ENCODE results near the gene TBC1D16.

The TBC1D16 gene

DNA sequence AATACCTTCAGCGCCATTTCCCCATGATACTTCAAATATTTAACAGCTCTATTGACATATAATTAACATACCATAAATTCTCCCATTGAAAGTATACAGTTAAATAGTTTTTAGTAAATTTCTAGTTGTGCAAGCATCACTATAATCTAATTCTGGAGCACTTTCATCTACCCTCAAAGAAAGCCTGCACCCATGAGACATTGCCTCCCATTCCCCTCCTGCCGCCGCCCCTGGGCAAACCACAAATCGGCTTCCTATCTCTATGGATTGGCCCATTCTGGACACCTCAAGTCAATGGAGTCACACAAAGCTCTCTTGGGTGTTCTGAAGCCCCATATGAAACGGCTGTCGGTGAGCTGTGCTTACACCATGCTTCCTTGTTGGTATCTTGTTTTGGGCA is 119.2 kb downstream of the TBC1D16 start:
- H3K27ac ChIP-seq = no peak overlapping the region
- TF ChIP-seq, protein P1, sequence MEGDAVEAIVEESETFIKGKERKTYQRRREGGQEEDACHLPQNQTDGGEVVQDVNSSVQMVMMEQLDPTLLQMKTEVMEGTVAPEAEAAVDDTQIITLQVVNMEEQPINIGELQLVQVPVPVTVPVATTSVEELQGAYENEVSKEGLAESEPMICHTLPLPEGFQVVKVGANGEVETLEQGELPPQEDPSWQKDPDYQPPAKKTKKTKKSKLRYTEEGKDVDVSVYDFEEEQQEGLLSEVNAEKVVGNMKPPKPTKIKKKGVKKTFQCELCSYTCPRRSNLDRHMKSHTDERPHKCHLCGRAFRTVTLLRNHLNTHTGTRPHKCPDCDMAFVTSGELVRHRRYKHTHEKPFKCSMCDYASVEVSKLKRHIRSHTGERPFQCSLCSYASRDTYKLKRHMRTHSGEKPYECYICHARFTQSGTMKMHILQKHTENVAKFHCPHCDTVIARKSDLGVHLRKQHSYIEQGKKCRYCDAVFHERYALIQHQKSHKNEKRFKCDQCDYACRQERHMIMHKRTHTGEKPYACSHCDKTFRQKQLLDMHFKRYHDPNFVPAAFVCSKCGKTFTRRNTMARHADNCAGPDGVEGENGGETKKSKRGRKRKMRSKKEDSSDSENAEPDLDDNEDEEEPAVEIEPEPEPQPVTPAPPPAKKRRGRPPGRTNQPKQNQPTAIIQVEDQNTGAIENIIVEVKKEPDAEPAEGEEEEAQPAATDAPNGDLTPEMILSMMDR (conservative IDR thresholded peaks at IDR 0.05) = no peak
- no peak for TF ChIP-seq ZFX (IDR thresholded peaks at IDR 0.05)

DNA sequence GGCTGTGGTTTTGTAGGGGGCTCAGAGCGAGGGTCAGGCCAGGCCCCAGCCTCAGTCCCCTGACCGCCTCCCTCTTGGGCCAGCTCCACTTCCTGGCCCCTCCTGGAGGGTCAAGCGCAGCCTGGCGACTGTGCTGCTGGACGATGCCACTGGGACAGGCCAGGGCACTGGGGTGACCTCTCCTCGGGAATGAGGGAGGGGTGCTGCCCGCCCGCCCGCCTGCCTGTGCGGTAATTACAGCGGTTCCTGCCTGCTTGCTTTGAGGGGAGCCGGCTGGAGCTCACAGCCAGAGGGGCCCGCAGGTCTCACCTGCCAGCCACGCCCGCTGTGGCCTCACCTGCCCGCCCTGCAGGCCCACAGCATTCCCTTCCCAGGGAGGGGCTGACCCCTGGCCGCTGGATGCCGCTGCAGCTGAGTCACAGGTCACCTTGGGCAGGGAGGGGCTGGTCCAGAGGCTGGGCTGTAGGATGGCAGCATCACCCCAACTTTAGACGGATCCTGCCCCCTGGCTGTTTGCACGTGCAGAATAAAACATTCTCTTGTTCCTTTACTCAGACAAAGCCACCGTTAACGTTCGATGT is 119.7 kb downstream of the TBC1D16 start:
- no peak overlapping the region for H3K27ac ChIP-seq
- no peak for TF ChIP-seq ZFX (IDR thresholded peaks at IDR 0.05)
- TF ChIP-seq, protein P1 (conservative IDR thresholded peaks at IDR 0.05) = no peak

DNA sequence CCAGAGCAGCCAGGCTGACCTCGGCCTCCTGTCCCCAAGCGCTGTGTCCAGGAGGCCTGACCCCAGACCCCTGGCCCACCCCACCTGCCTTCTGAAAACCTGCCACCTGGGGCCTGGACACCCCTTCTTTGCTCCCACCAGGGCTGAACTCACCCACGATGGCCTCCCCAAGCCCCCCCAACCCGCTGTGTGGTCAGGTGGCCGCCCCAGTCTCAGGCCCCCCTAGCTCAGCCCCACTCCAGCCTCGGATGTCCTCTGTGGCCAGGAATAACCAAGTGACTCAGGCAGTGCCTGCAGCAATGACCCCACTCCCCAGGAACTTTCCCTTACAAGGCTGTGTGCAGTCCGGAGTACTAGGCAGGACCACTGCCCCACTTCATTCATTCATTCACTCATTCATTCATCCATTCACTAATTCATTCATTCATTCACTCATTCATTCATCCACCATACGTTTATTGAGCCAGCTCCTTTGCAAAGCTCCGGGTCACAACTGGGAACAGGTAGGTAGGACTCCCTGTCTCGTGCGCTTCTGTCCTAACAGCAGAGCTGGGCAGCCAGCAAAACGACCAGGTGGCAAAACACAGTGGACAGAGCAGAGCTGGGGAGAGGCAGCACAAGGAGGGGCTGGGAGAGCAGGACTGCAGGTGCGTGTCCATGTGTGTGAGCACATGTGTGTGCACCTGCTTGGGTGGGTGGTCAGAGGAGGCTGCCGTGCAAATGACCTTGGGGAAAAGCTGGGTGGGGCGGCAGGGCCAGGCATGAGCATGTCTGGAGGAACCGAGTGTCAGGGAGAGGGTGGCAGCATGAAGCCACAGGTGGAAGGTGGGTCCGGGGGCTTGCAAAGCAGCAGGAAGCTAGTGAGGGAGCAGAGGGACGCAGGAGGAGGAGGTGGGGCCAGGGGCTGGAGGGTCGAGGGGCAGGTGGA is 120.6 kb downstream of the TBC1D16 start:
- no peak overlapping the region for H3K27ac ChIP-seq
- TF ChIP-seq ZFX (IDR thresholded peaks at IDR 0.05) = no peak
- TF ChIP-seq, protein P1 (conservative IDR thresholded peaks at IDR 0.05) = no peak

DNA sequence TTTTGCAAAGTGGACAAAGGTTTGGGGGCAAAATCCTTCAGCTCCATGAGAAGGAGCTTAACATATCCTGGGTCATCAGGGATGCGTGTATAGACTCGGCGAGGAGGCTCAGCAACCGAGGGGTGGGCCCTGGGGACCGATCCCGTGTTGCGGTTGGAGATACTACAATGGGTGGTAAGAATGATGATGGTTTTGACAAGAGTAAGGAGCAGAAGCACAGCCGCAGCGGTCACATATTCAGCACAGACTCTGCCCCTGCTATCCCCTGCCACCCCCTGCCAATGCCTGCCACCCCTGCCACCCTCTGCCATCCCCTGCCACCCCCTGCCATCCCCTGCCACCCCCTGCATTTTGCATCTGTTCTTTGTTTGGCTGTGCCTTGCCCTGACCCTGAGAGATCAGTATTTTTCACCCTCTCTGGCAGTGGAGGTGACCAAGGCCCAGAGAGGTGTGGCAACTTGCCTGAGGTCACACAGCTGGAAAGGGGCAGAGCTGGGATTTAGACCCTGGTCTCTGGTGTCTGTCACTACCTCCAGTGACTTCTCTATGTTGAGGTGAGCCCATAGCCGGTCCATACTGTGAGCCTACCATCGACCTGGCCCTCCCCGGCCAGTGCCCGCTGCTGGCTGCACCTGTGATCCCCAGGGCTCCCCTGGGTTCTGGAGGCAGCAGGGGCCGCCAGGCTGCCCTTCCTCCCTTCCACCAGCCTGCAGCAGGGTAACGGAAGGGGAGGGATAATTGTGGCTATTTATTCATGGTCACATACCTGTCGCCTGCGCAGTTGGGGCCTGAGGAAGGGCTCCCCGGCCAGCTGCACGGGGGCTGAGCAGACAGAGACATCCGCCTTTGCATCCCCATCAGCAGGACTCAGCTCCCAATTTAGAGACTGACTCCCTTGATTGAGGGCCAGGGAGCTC is 121.5 kb downstream of the TBC1D16 start:
- TF ChIP-seq, protein P1 (conservative IDR thresholded peaks at IDR 0.05) = no peak
- no peak for TF ChIP-seq ZFX (IDR thresholded peaks at IDR 0.05)
- no peak overlapping the region for H3K27ac ChIP-seq

DNA sequence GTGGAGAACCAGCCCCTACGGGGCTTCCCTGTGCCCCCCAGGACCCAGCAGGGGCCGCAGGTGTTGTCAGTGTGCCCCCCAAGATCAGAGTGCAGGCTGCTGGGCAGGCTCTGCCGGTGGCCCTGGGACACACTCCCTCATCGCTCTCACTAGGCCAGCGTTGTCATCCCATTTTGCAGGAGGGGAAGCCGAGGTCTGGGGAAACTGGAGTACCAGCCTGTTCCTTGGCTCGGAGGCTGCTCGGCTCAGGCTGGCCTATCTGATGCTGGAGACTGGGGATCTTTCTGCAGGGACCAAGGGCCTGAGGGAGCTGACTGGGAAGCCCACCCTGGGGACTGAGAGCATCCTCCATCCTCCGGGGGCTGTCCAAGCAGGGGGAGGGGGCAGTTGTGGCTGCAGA is 122.2 kb downstream of the TBC1D16 start:
- no peak overlapping the region for H3K27ac ChIP-seq
- no peak for TF ChIP-seq ZFX (IDR thresholded peaks at IDR 0.05)
- TF ChIP-seq, protein P1 (conservative IDR thresholded peaks at IDR 0.05) = no peak

DNA sequence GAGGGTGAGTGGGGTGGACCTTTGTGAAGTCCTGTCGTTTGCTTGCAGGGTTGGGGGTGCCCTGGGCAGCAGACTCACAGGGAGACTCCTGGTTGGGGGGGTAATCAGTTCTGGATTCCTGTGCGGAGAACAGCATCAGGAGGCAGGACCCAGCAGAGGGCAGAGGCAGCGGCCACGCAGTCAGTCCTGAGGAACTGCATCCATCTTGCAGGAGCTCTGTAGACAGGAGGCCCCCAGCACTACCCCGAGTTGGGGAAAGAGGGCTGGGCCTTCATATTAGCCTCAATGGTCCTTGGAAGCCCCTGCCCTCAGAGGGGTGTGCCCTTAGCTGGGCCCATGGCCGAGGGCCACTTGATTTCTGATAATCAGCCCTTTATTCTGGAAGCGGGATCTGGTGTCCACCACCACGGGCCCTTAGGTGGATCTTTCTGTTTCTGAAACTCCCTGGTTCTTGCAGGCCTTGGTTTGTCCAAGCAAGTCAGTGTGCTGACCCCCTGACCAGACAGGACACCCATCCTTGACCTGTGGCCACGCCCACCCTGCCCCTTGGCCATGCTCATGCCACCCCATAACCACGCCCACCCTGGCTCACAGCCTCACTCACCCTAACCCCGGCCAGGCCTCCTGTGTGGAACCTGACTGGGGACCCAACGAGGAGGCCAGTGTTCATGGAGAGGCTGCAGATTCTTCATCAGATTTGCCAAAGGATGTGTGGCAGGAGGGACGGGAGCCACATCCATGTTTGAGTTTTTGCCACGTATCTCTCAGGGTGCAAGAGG is 122.9 kb downstream of the TBC1D16 start:
- H3K27ac ChIP-seq = no peak overlapping the region
- no peak for TF ChIP-seq ZFX (IDR thresholded peaks at IDR 0.05)
- TF ChIP-seq, protein P1 (conservative IDR thresholded peaks at IDR 0.05) = no peak

Measured in C4-2B (cell line).